ENCODE results near the gene NHLRC4.

NHLRC4 gene

DNA sequence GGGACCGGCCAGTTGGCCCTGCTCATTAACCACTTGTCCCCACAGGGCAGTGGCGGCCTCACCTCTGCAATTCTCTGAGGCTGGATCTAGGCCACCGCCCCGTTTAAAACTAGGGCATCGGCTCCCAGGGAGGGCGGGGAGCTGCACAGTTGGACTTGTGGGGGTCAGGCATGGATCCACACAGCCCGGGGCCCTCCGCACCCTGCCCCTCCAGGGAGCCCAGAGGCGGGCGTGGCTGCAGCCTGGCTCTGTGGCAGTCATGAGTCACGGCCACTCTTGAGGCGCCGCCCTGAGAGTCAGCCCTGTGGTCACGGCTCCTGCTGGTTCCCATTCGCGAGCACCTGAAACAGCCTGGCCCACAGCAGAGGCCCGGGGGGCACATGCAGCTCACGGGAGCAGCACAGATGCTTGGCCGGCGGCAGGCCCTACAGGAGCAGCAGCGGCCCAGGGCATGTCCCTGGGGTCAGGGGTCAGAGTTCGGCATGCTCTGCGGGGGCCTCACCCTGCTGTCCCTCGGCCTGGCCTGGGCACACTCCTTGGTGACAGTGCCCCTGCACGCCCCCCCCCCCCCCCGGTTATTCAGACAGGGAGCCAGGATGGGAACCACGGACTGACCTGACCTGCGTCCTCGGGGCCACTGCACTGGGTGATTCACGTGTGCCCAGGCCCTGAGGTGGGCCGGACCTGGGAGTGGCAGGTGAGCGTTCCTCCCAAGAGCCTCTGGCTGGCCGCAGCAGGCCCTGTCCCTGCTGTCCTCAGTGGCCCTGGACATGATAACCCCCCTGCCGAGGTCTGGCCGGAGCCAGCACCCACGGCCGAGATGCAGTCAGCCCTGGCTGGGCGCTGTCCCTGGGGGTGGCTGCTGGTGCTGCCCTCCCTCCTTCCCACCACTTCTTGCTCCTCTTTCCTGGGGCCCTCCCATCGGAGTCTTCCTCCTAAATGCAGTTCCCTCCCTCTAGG, 31.1 kb upstream of the NHLRC4 start:
- Histone ChIP-seq H3K36me3 (ENCODE audit: insufficient read depth, low read length) (no peaks in the 10 kb centered on the region; the same call in 1 of the 2 replicates), H3K9ac (ENCODE audit: insufficient read length) (no peak overlapping the region), H3K9me3 (ENCODE audit: low read depth, low read length) (no peaks in the 10 kb centered on the region), H3K27ac (no peak overlapping the region), H3K4me3 (no peak overlapping the region)
- DNase-seq (ENCODE audit: low read depth, low spot score): no peak
- no peak for TF ChIP-seq POLR2AphosphoS5 (IDR thresholded peaks at IDR 0.05; ENCODE audit: borderline replicate concordance, low read depth, low read length)
- no peak for TF ChIP-seq EZH2 (IDR thresholded peaks at IDR 0.05)
- no peak for TF ChIP-seq FOXP2 (optimal IDR thresholded peaks at IDR 0.05; ENCODE audit: control extremely low read depth, extremely low read length, insufficient read depth)

DNA sequence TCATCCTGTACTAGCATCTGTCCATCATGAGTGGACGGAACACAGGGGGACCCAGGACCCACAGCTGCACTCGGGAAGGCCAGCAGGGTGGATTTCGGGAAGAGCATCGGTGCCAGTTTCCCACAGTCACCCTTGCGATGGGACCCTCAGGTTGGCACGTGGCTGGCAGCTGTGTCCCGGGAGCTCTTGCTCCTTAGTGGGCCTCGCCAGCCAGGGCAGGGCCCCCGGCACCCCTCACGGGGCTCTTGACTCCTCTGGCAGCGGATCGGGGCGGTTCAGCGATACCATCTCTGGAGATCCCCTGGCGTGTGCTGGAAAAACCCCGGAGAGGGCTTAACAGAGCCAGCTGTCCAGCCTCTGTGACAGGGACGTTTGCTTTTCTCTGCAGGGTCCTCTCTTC, 30.1 kb upstream of the NHLRC4 start:
- no peaks in the 10 kb centered on the region; the same call in 1 of the 2 replicates for H3K36me3 ChIP-seq (ENCODE audit: insufficient read depth, low read length)
- TF ChIP-seq POLR2AphosphoS5 (IDR thresholded peaks at IDR 0.05; ENCODE audit: borderline replicate concordance, low read depth, low read length) (no peak), EZH2 (IDR thresholded peaks at IDR 0.05) (no peak), FOXP2 (optimal IDR thresholded peaks at IDR 0.05; ENCODE audit: control extremely low read depth, extremely low read length, insufficient read depth) (no peak)

DNA sequence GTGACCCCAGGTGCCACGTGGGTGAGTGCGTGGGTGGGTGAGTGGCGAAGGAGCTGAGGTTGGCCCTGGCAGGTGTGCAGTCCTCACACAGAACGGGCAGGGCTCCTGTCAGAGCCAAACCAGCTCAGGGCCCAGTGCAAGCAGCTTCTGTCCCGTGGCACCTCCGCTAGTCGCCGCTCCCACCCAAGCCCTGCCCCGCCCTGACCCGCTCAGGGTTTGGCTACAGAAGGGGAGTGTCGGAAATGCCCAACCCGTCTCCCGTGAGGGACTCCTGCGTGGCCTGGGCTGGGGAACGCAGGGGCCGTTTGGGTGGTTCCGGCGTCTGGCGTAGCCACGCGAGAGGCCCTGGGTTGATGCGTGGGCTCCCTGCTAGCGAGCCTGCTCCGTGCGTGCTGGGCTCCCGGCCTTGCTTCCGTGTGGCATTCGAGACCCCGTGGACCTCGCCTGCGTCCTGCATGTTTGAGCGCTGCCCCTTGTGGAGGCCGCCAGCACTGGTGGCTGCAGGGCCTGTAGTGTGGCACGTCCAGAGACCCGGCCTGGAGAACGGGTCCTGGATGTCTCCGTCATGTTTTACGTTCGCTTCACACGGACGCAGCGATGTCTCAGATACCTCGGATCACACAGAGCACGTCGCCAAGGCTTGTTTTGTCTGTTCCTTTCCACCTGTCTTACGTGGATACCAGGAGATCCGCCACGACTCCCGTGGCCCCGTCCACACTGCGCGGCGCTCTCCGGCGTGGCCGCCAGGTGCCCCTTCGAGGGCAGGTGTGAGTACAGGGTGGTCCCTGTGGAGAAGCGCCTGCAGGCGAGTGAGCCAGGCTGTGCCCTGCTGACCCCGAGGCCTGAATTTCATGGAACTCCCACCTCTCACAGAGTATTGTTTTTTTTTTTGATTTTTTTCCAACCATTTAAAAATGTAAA, 29.1 kb upstream of the NHLRC4 start:
- Histone ChIP-seq H3K4me3 (no peak overlapping the region), H3K9me3 (ENCODE audit: low read depth, low read length) (no peaks in the 10 kb centered on the region), H3K27ac (no peak overlapping the region), H3K9ac (ENCODE audit: insufficient read length) (no peak overlapping the region), H3K36me3 (ENCODE audit: insufficient read depth, low read length) (no peaks in the 10 kb centered on the region; the same call in 1 of the 2 replicates)
- TF ChIP-seq EZH2 (IDR thresholded peaks at IDR 0.05): no peak
- no peak for TF ChIP-seq FOXP2 (optimal IDR thresholded peaks at IDR 0.05; ENCODE audit: control extremely low read depth, extremely low read length, insufficient read depth)
- TF ChIP-seq POLR2AphosphoS5 (IDR thresholded peaks at IDR 0.05; ENCODE audit: borderline replicate concordance, low read depth, low read length): no peak
- no peak for DNase-seq (ENCODE audit: low read depth, low spot score)

More for the DNA sequence above, 30.1 kb upstream of the NHLRC4 start:
- DNase-seq (ENCODE audit: low read depth, low spot score): no peak
- H3K4me3 ChIP-seq: no peak overlapping the region
- H3K9ac ChIP-seq (ENCODE audit: insufficient read length): no peak overlapping the region
- H3K27ac ChIP-seq: no peak overlapping the region
- no peaks in the 10 kb centered on the region for H3K9me3 ChIP-seq (ENCODE audit: low read depth, low read length)

DNA sequence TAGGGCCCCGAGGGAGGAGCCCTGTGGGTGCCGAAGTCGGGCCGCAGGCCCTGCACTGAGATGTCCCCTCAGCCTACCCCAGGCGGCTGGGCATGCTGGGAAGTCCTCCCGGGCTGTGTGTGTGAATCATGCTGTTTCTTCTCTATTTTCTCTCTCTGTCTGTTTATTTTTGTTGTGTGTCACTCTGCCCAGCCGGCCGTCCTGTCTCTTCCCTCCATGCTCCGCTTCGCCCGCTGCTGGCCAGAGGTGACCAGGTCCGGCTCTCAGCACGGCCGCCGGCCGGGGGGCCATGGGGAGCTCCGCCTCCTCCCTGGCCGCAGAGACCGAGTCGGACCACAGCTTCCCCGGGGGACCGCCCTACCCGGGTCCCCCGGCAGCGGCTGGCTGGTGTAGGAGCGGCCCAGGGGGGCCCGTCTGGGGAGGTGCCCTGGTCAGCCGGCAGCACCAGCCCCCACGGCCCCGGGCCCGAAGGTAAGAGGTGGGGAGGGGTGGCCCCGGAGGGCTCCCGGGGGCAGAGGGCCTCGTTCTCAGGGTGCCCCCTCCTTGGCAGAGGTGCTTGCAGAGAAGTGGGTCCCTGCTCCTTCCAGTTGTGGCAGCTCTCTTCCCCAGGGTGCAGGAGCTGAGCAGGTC, 26.8 kb upstream of the NHLRC4 start:
- no peaks in the 10 kb centered on the region for H3K9me3 ChIP-seq (ENCODE audit: low read depth, low read length)
- no peak for DNase-seq (ENCODE audit: low read depth, low spot score)
- no peaks in the 10 kb centered on the region; the same call in 1 of the 2 replicates for H3K36me3 ChIP-seq (ENCODE audit: insufficient read depth, low read length)
- no peak overlapping the region for H3K9ac ChIP-seq (ENCODE audit: insufficient read length)
- no peak overlapping the region for H3K4me3 ChIP-seq
- TF ChIP-seq EZH2 (IDR thresholded peaks at IDR 0.05): no peak
- no peak for TF ChIP-seq FOXP2 (optimal IDR thresholded peaks at IDR 0.05; ENCODE audit: control extremely low read depth, extremely low read length, insufficient read depth)
- TF ChIP-seq POLR2AphosphoS5 (IDR thresholded peaks at IDR 0.05; ENCODE audit: borderline replicate concordance, low read depth, low read length): no peak
- H3K27ac ChIP-seq: no peak overlapping the region

DNA sequence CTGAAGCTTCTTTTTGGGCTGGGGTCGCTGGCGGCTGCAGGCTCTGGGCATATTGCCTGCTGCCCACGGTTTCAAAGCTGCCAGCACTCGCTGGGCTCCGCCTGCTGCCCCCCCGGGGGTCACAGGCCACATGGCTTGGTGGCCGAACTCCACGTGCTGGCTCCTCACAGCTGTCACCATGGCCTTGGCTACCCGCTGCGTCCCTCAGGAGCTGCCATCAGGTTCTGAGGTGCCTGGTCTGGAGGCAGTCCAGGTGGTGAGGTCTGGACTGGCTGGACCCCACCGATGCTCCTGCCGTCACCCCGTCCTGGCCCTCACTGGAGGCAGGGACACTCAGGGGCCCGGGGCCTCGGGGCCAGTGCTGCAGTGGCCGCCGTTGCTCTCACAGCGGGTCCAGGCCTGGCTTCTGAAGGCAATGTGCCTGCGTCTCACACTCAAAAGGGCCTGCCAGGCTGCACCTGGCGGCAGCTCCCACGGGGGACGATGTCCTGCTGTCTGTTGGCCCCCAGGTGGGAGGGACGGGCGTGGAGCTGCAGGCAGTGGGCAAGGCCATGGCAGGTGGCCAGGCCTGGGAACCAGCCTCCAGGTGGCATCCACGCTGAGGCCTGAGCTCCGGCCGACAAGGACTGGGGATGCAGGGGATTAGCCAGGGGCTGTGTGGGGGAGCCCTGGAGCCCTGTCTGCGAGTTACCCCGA, 26.0 kb upstream of the NHLRC4 start:
- DNase-seq (ENCODE audit: low read depth, low spot score): no peak
- H3K9ac ChIP-seq (ENCODE audit: insufficient read length): no peak overlapping the region
- H3K4me3 ChIP-seq: no peak overlapping the region
- TF ChIP-seq EZH2 (IDR thresholded peaks at IDR 0.05) (no peak), FOXP2 (optimal IDR thresholded peaks at IDR 0.05; ENCODE audit: control extremely low read depth, extremely low read length, insufficient read depth) (no peak), POLR2AphosphoS5 (IDR thresholded peaks at IDR 0.05; ENCODE audit: borderline replicate concordance, low read depth, low read length) (no peak)
- H3K27ac ChIP-seq: no peak overlapping the region
- H3K36me3 ChIP-seq (ENCODE audit: insufficient read depth, low read length): no peaks in the 10 kb centered on the region; the same call in 1 of the 2 replicates
- H3K9me3 ChIP-seq (ENCODE audit: low read depth, low read length): no peaks in the 10 kb centered on the region

DNA sequence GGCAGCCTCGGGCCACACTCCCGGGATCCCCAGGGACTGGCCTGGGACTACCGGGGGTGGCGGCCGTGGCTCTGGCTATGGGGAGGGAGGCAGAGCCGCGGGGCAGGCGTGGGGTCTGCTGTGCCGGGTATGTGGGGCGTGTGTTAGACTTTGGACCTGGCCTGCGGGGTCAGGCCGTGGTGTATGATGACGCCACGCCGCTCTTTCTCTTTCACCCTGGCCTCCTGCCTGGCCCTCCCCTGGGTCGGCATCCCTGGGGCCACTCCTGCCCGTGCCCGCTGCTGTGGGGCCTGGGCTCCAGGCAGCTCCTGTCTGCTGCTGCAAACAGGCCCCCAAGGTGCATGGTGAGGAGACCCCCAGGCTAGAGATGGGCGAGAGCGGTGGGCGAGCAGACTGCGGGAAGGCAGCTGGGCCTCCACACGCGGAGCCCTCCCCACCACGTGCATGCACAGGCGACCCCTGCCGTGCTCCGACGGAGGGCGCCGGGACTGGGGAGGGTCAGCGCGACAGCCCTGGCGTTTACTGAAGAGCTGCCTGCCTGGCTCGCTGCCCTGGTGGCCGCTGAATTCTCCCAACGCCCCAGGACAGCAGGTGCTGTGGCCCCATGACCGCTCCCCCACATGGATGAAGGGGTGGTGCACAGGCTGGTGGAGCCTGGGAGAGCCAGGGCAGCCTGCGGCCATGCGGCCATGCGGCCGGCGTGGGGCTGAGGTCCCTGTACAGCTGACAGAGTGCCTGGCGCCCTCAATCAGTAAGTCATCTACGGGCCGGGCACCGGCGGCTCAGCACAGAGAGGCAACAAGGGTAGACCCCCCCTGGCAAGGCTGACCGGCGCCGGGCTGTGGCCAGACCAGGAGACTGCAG, 23.3 kb upstream of the NHLRC4 start:
- Histone ChIP-seq H3K36me3 (ENCODE audit: insufficient read depth, low read length) (peaks cover under 1% of the 10 kb centered on the region; the same call in 1 of the 2 replicates), H3K9me3 (ENCODE audit: low read depth, low read length) (no peaks in the 10 kb centered on the region), H3K9ac (ENCODE audit: insufficient read length) (no peak overlapping the region), H3K4me3 (no peak overlapping the region), H3K27ac (no peak overlapping the region)
- no peak for TF ChIP-seq FOXP2 (optimal IDR thresholded peaks at IDR 0.05; ENCODE audit: control extremely low read depth, extremely low read length, insufficient read depth)
- no peak for TF ChIP-seq EZH2 (IDR thresholded peaks at IDR 0.05)
- no peak for TF ChIP-seq POLR2AphosphoS5 (IDR thresholded peaks at IDR 0.05; ENCODE audit: borderline replicate concordance, low read depth, low read length)
- DNase-seq (ENCODE audit: low read depth, low spot score): no peak

Data from SK-N-MC (cell line).